ENCODE data around the gene OCIAD1. TPM values are rescaled to one million over a fixed set of nuclear protein-coding genes. Genes with fewer than 3 reads are reported as not detected.
A peak's percentile ranks its signal among the peaks of the same experiment; 100 is the strongest.

OCIAD1 gene
- total and polyA plus RNA-seq, 8 donors: 120 to 233 (median 202) TPM

GRCh38 chr4:48891028-48891619, 60.2 kb downstream of the OCIAD1 start:
- peak; percentile 95 for ATAC-seq
- intact Hi-C loops (cut with DNase I): no loop called here
- Histone ChIP-seq H3K27ac (no peak overlapping the region), H3K4me1 (no peaks in the 10 kb centered on the region), H3K27me3 (no peaks in the 10 kb centered on the region), H3K36me3 (peaks cover 0 to 34% of the 10 kb centered on the region in 2 donors), H3K4me3 (no peak overlapping the region), H3K9me3 (no peaks in the 10 kb centered on the region)
- no peak for DNase-seq
- TF ChIP-seq, protein P1, sequence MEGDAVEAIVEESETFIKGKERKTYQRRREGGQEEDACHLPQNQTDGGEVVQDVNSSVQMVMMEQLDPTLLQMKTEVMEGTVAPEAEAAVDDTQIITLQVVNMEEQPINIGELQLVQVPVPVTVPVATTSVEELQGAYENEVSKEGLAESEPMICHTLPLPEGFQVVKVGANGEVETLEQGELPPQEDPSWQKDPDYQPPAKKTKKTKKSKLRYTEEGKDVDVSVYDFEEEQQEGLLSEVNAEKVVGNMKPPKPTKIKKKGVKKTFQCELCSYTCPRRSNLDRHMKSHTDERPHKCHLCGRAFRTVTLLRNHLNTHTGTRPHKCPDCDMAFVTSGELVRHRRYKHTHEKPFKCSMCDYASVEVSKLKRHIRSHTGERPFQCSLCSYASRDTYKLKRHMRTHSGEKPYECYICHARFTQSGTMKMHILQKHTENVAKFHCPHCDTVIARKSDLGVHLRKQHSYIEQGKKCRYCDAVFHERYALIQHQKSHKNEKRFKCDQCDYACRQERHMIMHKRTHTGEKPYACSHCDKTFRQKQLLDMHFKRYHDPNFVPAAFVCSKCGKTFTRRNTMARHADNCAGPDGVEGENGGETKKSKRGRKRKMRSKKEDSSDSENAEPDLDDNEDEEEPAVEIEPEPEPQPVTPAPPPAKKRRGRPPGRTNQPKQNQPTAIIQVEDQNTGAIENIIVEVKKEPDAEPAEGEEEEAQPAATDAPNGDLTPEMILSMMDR (IDR thresholded peaks at IDR 0.05): no peak

- TF ChIP-seq, protein P1 (IDR thresholded peaks at IDR 0.05): no peak
- H3K4me3 ChIP-seq: no peak overlapping the region
- ATAC-seq (no peak), DNase-seq (no peak)
- H3K36me3 ChIP-seq: peaks cover 0 to 36% of the 10 kb centered on the region in 2 donors
- H3K27me3 ChIP-seq: no peaks in the 10 kb centered on the region
- no peaks in the 10 kb centered on the region for H3K4me1 ChIP-seq
- H3K27ac ChIP-seq: no peak overlapping the region
- intact Hi-C loops (cut with DNase I): no loop called here
- H3K9me3 ChIP-seq: no peaks in the 10 kb centered on the region
Observed at GRCh38 chr4:48896845-48897244, 66.0 kb downstream of the OCIAD1 start.

GRCh38 chr4:48898733-48899431, 68.0 kb downstream of the OCIAD1 start:
- TF ChIP-seq, protein P1 (IDR thresholded peaks at IDR 0.05): no peak
- no peak for ATAC-seq
- H3K27ac ChIP-seq: no peak overlapping the region
- H3K36me3 ChIP-seq: peaks cover 0 to 30% of the 10 kb centered on the region in 2 donors
- no peak for DNase-seq
- intact Hi-C loops (cut with DNase I): no loop called here
- no peaks in the 10 kb centered on the region for H3K27me3 ChIP-seq
- no peaks in the 10 kb centered on the region for H3K4me1 ChIP-seq
- H3K4me3 ChIP-seq: no peak overlapping the region
- H3K9me3 ChIP-seq: no peaks in the 10 kb centered on the region

DNA sequence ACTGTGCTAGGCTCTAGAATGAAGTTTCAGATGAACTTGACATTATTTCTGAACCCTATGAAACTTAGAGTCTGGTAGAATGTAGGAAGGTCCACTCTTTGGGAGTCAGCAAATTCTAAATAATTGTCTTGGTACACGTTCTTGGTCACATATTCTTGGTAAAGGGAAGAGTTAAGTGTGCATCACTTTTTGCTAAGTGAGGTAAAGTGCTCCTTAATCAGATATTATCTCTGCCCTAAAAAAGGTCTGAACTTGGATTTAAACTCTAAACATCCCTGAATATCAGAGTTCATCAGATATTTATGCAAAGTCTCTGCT, 68.5 kb downstream of the OCIAD1 start:
- intact Hi-C loops (cut with DNase I): no loop called here
- H3K36me3 ChIP-seq: peaks cover 0 to 30% of the 10 kb centered on the region in 2 donors

GRCh38 chr4:48899950-48900349, 69.1 kb downstream of the OCIAD1 start:
- DNase-seq: no peak
- TF ChIP-seq, protein P1 (IDR thresholded peaks at IDR 0.05): no peak
- no peaks in the 10 kb centered on the region for H3K27me3 ChIP-seq
- H3K9me3 ChIP-seq: no peaks in the 10 kb centered on the region
- H3K4me3 ChIP-seq: no peak overlapping the region
- no peak overlapping the region for H3K27ac ChIP-seq
- peaks cover 0 to 30% of the 10 kb centered on the region in 2 donors for H3K36me3 ChIP-seq
- intact Hi-C loops (cut with DNase I): no loop called here
- H3K4me1 ChIP-seq: no peaks in the 10 kb centered on the region
- no peak for ATAC-seq

More for the DNA sequence above, 68.5 kb downstream of the OCIAD1 start:
- Histone ChIP-seq H3K27me3 (no peaks in the 10 kb centered on the region), H3K9me3 (no peaks in the 10 kb centered on the region), H3K27ac (no peak overlapping the region), H3K4me3 (no peak overlapping the region), H3K4me1 (no peaks in the 10 kb centered on the region)
- ATAC-seq (no peak), DNase-seq (no peak)
- TF ChIP-seq, protein P1 (IDR thresholded peaks at IDR 0.05): no peak
